Myocyte (in vitro differentiated cells): ENCODE data around the gene C16orf95. TPM values are rescaled to one million over a fixed set of nuclear protein-coding genes. Genes with fewer than 3 reads are reported as not detected.

Source experiments
- DNase-seq: peaks from one replicate; pipeline ENCODE4 v3.0.0-alpha.2; 2012; ENCODE audit warnings: low read depth
- total RNA-seq: library from RNA; depleted of rRNA; stranded (reverse); fragments of >200 nt; gene quantifications from 2 replicates; pipeline ENCODE4 v1.2.3, GENCODE V29; 2014

Gene C16orf95
- total RNA-seq, 1 donor from 2014 or later: 2.9 TPM

DNA sequence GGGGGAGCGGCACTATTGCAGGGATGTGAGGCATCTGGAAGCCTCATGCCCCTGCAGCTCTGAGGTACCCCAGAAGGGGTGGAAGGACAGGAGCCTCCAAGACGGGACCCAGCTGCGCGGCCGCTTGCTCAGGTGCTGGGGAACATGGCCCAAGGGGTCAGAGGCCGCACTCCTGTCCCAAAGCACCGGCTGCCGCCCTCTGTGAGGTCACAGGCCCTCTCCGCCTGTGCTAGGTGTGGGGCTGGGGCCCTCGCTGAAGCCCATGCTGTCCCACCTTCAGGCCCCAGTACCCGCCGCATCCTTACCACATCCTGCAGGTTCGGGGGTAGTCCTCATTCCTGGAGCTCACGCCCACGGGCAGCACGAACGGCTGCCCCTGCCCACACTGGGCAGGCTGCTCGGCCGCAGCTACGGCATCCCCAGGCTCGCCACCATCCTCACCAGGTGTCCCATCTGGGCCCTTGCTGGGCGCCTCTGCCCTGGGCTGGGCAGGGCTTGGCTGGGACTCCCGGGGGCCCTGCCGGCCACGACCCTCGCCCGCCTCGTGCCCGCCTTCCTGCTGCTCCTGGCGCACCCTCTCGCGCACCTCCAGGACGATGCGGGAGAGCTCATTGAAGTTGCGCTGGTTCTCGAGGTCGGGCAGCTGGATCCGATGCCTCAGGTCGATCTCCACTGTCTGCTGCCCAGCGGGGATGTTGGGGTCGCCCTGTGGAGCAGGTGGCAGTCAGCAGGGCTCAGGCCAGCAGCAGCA lies 16.6 kb upstream of the C16orf95 start:
- DNase-seq: no peak

- peak; percentile 68 for DNase-seq
These were observed 15.9 kb upstream of the C16orf95 start for GRCh38 chr16:87333101-87333500.

- DNase-seq: peak; percentile 39
These were observed 15.0 kb upstream of the C16orf95 start for GRCh38 chr16:87332150-87332549.

GRCh38 chr16:87331241-87331801 lies 14.1 kb upstream of the C16orf95 start:
- DNase-seq: no peak

DNA sequence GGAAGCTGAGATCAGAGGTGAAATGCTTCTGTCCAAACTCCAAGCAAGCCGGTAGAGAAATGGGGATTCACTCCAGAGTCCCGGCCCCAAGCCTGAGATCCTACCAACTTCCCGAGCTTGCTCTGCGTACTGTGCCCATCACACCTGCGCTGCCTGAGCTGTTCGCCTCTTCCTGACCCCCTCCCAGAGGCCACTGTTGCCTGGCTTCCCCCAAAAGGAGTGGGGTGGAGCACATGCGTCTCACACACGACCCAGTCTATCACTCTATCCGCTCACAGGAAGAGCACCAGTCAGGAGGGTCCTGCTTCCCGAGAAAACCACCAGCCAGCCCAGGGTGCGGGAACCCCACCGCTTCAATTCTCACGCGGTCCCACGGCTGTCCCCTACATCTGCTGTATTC lies 13.5 kb upstream of the C16orf95 start:
- no peak for DNase-seq

- DNase-seq: no peak
These were observed 13.0 kb upstream of the C16orf95 start for GRCh38 chr16:87330257-87330624.

GRCh38 chr16:87329436-87330256 lies 12.5 kb upstream of the C16orf95 start:
- DNase-seq: no peak

DNA sequence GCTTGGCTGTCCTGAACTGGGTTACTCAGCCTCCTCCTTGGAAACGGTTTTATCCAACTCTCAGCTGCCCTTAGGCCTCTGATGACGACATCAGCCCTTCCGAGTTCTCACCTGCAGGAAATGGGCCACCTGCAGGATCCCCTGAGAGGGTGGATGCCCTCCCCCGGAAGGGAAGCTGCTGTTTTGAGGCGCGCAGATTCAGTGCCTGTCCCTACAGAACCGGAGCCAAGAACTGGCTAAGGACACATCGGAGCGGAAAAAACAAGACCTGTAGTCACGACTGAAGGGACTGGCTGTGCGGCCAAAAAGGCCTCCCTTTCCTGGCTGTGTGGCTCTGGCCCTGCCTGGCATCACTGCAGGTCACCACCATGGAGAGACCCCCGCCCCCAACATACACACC lies 11.7 kb upstream of the C16orf95 start:
- DNase-seq: no peak

GRCh38 chr16:87327798-87328495 lies 10.8 kb upstream of the C16orf95 start:
- DNase-seq: no peak

DNA sequence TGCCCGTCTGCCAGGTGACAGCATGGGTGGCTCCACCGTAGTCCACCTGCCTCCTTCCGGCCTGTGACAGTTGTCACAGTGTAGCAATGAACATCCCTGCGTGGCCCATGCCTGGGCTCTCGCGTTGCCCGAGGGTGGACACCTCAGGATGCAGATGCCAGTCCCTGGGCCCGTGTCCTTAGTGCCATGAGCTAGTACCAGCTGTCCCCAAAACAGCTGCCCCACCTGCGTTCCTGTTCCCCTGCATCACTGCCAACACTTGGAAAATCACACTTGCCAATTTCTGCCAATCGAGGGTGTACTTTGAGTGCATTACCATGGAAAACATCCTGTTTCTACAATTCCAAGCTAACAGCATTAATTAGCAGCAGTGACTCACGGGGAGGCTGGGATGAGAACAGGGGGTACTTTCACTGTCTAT lies 9.0 kb upstream of the C16orf95 start:
- DNase-seq: peak; percentile 39

GRCh38 chr16:87325423-87325858 lies 8.2 kb upstream of the C16orf95 start:
- DNase-seq: peak; percentile 66

GRCh38 chr16:87324411-87325275 lies 7.5 kb upstream of the C16orf95 start:
- peak; percentile 44 for DNase-seq

DNA sequence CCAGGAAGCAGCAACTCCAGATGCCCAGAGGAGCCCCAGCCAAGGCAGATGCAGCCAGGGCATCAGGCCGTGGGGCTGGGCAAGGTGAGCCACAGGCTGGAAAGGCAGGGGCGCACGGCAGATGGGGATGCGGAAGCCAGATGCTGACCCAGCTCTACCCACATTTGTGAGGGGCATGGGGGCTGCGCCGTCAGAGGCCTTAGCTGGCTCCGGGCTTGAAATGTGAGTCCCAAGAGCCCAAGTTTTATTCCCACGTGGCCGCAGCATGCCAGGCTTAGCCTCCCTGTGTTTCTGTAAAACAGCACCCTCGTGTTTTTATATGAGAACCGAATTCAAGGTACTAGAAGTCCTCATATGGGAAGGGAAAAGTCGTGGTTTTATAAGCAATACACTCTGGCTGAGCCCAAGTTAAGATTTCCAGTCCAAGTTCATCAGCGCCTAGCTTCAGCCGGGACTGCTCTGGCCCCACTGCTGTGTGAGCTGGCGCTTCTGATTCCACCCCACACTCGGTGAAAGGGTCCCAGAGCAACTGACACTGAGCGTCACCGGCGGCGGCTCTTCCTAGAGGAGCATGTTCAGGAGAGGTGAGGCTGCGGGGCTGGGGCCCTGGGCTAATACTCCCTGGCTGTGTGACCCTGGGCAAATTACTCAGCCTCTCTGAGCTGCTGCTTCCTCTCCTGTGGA lies 6.7 kb upstream of the C16orf95 start:
- no peak for DNase-seq

- no peak for DNase-seq
These were observed 5.9 kb upstream of the C16orf95 start for GRCh38 chr16:87322833-87323726.

DNA sequence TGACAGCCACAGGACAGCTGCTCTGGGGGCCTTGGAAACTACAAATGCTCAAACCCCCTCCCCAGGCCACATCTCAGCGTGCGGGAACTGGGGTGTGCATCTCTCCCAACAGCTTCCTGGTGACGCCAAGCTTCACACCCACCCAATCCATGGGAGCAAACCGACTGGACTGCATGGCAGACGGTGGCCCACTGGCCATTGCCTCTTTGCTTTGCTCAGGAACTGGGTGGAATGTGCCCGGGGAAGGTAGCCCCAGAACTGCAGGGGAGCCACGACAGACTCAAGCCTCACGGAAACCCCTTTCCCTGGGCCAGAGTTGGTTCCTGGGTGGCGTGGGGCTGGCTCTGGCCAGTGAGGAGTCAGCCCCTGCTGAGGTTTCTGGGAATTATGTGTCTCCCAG lies 5.2 kb upstream of the C16orf95 start:
- no peak for DNase-seq

DNA sequence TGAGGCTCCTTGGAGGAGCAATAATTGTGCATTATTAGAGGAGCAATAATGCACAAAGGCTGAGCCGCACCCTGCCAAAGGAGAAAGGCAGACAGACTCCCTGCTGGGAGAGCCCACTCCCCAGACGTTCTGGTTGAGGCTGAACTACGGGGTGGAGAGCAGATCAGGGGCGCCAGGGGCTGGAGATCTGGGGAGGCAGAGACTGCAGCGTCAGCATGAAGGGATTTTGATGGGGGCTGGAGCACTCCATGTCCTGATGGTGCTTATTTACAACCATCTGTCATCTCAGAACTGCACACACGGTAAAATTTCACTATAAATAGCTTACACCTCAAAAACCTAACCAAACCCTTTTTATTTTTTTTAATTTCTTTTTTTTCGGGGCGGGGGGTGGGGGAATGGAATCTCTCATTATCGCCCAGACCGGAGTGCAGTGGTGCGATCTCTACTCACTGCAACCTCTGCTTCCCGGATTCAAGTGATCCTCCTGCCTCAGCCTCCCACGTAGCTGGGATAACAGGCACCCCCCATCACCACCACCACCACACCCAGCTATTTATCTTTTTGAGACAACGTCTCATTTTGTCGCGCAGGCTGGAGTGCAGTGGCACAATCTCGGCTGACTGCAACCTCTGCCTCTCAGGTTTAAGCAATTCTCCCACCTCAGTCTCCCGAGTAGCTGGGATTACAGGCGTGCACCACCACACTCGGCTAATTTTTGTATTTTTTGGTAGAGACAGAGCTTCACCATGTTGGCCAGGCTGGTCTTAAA lies 4.3 kb upstream of the C16orf95 start:
- no peak for DNase-seq

GRCh38 chr16:87320510-87321227 lies 3.5 kb upstream of the C16orf95 start:
- DNase-seq: no peak
